Panc1 (cell line): ENCODE data around the gene MAST1.
"Not testable (repeated sequence)": the region's sequence is repeated elsewhere in the genome, so short reads cannot be mapped to it uniquely, and the experiment has no call there.

Experiments used
- CTCF ChIP-seq: fragments of 450-650 bp; IDR thresholded peaks from 2 replicates; pipeline ENCODE4 v1.5.1; 2017; ENCODE audit warnings: mild to moderate bottlenecking
- POLR2AphosphoS5 ChIP-seq: IDR thresholded peaks from 2 replicates; pipeline ENCODE4 v1.6.1; 2012; ENCODE audit warnings: mild to moderate bottlenecking, low read depth, low read length, moderate library complexity
- TCF7L2 ChIP-seq: IDR thresholded peaks from 2 replicates; pipeline ENCODE4 v1.6.1; 2011; ENCODE audit warnings: mild to moderate bottlenecking, low read depth, low read length, inconsistent platforms

DNA sequence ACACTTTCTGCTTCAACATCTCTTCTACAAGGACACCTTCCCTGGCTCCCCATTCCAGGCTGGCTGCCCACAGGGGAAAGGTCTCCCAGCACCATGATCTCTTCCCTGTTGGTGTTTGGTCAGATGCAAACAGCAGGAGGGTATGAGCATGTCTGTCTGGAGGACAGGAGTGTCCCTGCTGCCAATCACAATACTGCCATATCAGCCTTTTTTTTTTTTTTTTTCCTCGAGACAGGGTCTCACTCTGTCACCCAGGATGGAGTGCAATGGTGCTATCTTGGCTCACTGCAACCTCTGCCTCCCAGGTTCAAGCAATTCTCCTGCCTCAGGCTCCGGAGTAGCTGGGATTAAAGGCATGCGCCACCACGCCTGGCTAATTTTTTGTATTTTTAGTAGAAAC is 77.5 kb downstream of the MAST1 start:
- not testable (repeated sequence) for TF ChIP-seq CTCF, POLR2AphosphoS5, TCF7L2
